Kidney epithelial cell (primary cell): ENCODE results near the gene SANBR. TPM values are rescaled to one million over a fixed set of nuclear protein-coding genes. Genes with fewer than 3 reads are reported as not detected.
"Not testable (repeated sequence)": the region's sequence is repeated elsewhere in the genome, so short reads cannot be mapped to it uniquely, and the experiment has no call there.

Source experiments
- DNase-seq: peaks from one replicate; pipeline ENCODE4 v3.0.0-alpha.2; 2010; ENCODE audit warnings: low read depth
- H3K27me3 ChIP-seq: 2 replicates; pipeline ENCODE4 v1.6.0; 2011; ENCODE audit warnings: low read length; ENCODE audit not compliant: control insufficient read depth, insufficient read depth
- H3K36me3 ChIP-seq: 2 replicates; pipeline ENCODE4 v1.5.1; 2011; ENCODE audit warnings: low read length; ENCODE audit not compliant: control insufficient read depth, insufficient read depth
- H3K4me3 ChIP-seq: 2 replicates; pipeline ENCODE4 v1.5.1; 2011; ENCODE audit warnings: low read depth, mild to moderate bottlenecking, control low read depth, low read length
- total RNA-seq: library from RNA; depleted of rRNA; stranded (reverse); fragments of >200 nt; gene quantifications from 2 replicates; pipeline ENCODE4 v1.2.3, GENCODE V29; 2015
- TF ChIP-seq, protein P1 (sequence below): IDR thresholded peaks from 2 replicates; pipeline ENCODE4 v1.5.1; 2011; ENCODE audit warnings: mild to moderate bottlenecking, moderate library complexity, low read length, control low read depth, inconsistent platforms; ENCODE audit not compliant: insufficient read depth, poor library complexity, severe bottlenecking

SANBR gene
- total RNA-seq, 1 donor from 2014 or later, result 8.9 TPM

DNA sequence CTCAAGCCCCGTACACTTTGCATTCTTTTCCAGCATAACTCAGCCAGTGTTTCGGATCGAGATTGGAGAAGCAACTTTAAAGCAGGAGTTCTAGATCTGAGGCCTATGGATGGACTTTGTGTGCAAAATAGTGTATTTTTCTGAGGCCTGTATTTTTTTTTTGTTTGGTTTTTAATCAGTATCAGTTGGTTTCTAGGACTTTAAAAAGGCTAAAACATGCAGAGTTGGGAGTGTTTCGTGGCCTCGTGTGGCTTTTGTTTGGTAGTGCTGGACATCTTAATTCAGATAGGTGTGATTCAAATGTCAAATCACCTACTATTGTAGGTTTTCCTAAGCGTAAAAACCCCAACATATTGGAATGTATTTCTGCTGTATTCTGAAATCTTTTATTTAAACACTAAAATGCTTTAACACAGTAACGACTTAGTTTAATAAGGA lies 47.3 kb upstream of the SANBR start:
- H3K27me3 ChIP-seq, result no peaks in the 10 kb centered on the region
- H3K36me3 ChIP-seq, result peaks cover 1% of the 10 kb centered on the region
- TF ChIP-seq, protein P1, sequence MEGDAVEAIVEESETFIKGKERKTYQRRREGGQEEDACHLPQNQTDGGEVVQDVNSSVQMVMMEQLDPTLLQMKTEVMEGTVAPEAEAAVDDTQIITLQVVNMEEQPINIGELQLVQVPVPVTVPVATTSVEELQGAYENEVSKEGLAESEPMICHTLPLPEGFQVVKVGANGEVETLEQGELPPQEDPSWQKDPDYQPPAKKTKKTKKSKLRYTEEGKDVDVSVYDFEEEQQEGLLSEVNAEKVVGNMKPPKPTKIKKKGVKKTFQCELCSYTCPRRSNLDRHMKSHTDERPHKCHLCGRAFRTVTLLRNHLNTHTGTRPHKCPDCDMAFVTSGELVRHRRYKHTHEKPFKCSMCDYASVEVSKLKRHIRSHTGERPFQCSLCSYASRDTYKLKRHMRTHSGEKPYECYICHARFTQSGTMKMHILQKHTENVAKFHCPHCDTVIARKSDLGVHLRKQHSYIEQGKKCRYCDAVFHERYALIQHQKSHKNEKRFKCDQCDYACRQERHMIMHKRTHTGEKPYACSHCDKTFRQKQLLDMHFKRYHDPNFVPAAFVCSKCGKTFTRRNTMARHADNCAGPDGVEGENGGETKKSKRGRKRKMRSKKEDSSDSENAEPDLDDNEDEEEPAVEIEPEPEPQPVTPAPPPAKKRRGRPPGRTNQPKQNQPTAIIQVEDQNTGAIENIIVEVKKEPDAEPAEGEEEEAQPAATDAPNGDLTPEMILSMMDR, result no peak
- H3K4me3 ChIP-seq, result peak overlapping the region; percentile 76
- DNase-seq, result no peak

DNA sequence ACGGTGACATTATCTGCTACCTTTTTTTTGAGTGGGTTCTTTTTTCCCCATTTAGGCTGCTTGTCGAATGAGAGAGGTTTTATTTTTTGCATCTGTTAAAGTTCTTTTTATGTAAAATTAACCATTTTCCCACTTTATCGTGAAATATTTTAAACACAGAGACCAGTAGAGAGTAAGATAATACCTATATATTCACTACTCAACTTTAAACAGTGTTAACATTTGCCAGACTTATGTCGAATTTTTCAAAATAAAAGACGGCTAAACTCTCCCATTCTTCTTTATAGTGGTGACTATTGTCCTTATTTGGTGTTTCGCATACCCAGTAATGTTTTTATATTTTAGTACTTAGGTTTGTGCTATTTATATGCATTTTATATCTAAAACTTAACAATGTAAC lies 46.9 kb upstream of the SANBR start:
- H3K36me3 ChIP-seq, result peaks cover 1% of the 10 kb centered on the region
- H3K27me3 ChIP-seq, result no peaks in the 10 kb centered on the region
- DNase-seq, result no peak
- TF ChIP-seq, protein P1, result no peak
- peak overlapping the region; percentile 76 for H3K4me3 ChIP-seq

GRCh38 chr2:61021228-61021660 lies 44.4 kb upstream of the SANBR start:
- Histone ChIP-seq H3K4me3 (no peak overlapping the region), H3K36me3 (peaks cover 1% of the 10 kb centered on the region), H3K27me3 (no peaks in the 10 kb centered on the region)
- TF ChIP-seq, protein P1, result no peak
- DNase-seq, result no peak

DNA sequence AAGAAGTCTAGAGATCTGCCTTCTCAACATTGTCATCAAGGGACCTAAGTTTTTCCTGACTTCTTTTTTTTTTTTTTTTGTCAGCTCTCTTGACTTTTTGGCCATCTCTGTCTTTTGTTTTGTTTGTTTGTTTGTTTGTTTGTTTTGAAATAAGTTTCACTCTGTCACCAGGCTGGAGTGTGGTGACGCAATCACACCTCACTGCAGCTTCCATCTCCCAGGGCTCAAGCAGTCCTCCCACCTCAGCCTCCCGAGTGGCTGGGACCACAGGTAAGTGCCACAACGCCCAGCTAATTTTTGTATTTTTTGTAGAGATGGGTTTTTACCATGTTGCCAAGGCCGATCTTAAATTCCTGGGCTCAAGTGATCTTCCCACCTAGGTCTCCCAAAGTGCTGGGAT lies 42.0 kb upstream of the SANBR start:
- no peak for DNase-seq
- Histone ChIP-seq H3K4me3 (no peak overlapping the region), H3K36me3 (peaks cover 1% of the 10 kb centered on the region), H3K27me3 (no peaks in the 10 kb centered on the region)
- TF ChIP-seq, protein P1, result no peak

- no peak overlapping the region for H3K4me3 ChIP-seq
- DNase-seq, result no peak
- H3K36me3 ChIP-seq, result no peaks in the 10 kb centered on the region
- TF ChIP-seq, protein P1, result no peak
- H3K27me3 ChIP-seq, result no peaks in the 10 kb centered on the region
These were observed 36.1 kb upstream of the SANBR start for GRCh38 chr2:61029533-61029932.

- H3K36me3 ChIP-seq, DNase-seq, H3K4me3 ChIP-seq, H3K27me3 ChIP-seq: not testable (repeated sequence)
These were observed 31.1 kb upstream of the SANBR start for GRCh38 chr2:61034592-61034991.

DNA sequence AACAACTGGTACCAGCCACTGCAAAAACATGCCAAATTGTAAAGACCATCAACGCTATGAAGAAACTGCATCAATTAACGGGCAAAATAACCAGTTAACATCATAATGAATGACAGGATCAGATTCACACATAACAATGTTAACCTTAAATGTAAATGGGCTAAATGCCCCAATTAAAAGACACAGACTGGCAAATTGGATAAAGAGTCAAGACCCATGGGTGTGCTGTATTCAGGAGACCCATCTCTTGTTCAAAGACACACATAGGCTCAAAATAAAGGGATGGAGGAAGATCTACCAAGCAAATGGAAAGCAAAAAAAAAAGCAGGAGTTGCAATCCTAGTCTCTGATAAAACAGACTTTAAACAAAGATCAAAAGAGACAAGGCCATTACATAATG lies 29.0 kb upstream of the SANBR start:
- not testable (repeated sequence) for H3K36me3 ChIP-seq, DNase-seq, H3K4me3 ChIP-seq, H3K27me3 ChIP-seq
